ENCODE results near the gene FOXP4.

FOXP4 gene

GRCh38 chr6:41565701-41566100 is 19.5 kb downstream of the FOXP4 start:
- no peak for DNase-seq (ENCODE audit: low spot score)

GRCh38 chr6:41566961-41567360 is 20.8 kb downstream of the FOXP4 start:
- no peak for DNase-seq (ENCODE audit: low spot score)

- DNase-seq (ENCODE audit: low spot score): no peak
Measured at GRCh38 chr6:41567684-41568083, 21.5 kb downstream of the FOXP4 start.

DNA sequence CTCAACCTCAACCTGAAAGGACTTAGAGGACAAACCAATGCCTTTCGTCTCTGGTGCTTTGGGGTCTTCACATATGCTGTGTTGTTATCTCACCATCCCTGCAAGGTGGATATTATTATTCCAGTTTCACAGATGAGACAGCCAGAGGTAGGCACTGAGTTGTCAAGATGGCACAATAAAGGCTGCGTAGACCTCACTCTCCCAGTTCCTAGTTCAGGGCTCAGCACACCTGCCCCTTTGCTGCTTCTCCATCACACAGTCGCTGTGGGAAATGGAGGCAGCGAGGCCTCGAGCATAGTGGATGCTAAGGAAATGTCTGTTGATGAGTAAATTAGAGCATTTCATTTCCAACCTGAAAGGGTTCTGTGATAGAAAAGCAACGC is 22.0 kb downstream of the FOXP4 start:
- DNase-seq (ENCODE audit: low spot score): no peak

GRCh38 chr6:41568585-41569384 is 22.6 kb downstream of the FOXP4 start:
- no peak for DNase-seq (ENCODE audit: low spot score)

GRCh38 chr6:41570259-41570615 is 24.1 kb downstream of the FOXP4 start:
- DNase-seq (ENCODE audit: low spot score): no peak

GRCh38 chr6:41571021-41571780 is 25.0 kb downstream of the FOXP4 start:
- DNase-seq (ENCODE audit: low spot score): no peak

GRCh38 chr6:41572613-41573012 is 26.4 kb downstream of the FOXP4 start:
- no peak for DNase-seq (ENCODE audit: low spot score)

- no peak for DNase-seq (ENCODE audit: low spot score)
Measured at GRCh38 chr6:41573276-41573675, 27.1 kb downstream of the FOXP4 start.

- DNase-seq (ENCODE audit: low spot score): no peak
Measured at GRCh38 chr6:41573985-41574384, 27.8 kb downstream of the FOXP4 start.

GRCh38 chr6:41575598-41575997 is 29.4 kb downstream of the FOXP4 start:
- DNase-seq (ENCODE audit: low spot score): no peak

DNA sequence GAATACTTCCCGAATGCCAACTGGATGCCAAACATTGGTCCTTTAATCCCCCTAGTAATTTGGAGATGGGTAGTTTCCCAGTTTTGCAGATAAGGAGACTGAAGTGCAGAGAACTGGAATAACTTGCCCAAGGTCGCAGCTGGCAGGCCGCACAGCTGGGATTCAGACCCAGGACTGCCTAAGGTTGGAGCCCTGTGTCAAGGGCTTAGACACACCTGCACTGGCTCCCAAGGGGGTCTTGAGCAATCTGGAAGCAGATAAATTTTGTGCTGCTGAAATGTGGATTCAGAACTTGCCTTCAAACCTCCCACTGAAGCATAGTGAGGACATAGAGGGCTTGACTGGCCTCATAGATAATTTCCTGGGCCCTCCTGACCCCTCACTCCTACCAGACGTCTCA is 30.5 kb downstream of the FOXP4 start:
- DNase-seq (ENCODE audit: low spot score): no peak

DNA sequence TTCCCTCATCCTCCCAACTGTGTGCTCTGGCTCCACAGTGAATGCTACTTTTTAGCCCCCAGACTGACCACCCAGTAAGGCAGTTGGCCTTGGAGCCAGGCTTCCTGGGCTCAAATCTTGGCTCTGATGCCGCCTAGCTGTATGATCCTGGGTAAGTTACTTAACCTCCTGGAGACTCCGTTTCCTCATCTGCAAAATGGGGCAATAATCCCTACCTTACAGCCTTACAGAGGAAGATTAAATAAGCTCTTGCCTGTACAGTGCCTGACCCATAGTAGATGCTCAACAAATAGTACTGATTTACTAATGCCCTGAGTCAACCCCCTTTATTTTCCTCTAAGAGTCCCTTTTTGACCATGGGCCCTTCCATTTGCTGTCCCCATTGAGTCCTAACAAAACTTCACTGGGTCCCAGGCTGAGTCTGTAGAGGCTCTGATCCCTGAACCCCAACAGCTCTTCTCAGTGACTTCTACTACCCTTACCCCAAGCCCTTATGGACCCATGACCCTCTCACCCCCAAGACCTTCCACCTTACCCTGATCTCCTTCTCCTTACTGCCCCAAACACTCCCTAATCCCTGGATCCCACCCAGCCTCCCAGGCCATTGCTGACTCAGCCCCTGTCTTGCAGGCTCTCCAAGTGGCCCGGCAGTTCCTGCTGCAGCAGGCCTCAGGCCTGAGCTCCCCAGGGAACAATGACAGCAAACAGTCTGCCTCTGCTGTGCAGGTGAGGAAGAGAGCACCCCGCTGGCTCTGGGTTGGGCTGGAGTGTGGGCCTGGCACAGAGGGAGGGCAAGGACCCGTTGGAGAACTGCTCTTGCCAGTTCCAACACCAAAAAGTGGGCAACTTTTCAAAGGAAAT is 31.4 kb downstream of the FOXP4 start:
- no peak for DNase-seq (ENCODE audit: low spot score)

DNA sequence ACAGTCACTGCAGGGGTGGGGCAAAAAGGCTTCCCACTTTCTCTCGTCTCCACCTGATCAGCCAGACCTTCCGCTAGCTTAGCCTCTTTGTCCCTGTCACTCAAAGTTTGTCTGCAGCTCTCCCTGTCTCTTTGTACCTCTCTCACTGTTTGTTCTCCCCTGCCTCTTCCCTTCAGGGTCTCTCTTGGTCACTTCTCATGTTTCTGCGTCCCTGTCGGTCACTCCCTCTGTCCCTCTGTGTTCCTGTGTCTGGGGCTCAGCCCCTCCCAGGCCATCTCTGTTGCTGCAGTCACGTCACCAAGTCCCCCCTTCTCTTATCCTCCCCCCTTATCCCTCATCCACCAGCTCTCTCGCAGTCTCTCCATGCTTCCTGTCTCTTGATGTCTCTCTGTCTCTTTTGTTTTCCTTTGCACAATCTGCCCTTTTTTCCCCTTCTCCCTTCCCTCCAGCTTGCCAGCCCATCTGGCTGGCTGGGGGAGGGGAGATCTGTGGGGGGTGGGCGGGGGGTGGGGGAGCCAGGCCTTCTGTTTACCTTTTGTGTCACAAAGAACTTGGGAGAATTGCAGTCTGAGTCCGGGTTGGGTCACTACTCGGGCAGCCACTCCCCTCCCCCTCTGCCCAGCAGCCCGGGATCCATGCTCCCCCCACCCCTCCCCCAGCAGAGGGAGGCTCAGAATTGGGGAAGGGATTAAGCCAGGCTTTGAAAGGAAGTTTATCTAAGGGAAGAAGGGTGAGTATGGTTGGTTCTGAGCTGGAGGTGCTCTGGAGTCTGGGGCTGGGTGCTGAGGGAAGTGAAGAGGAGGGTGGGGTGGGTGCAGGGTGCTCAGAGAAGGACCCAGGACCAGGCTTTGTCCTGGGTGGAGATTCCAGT is 32.3 kb downstream of the FOXP4 start:
- no peak for DNase-seq (ENCODE audit: low spot score)

DNA sequence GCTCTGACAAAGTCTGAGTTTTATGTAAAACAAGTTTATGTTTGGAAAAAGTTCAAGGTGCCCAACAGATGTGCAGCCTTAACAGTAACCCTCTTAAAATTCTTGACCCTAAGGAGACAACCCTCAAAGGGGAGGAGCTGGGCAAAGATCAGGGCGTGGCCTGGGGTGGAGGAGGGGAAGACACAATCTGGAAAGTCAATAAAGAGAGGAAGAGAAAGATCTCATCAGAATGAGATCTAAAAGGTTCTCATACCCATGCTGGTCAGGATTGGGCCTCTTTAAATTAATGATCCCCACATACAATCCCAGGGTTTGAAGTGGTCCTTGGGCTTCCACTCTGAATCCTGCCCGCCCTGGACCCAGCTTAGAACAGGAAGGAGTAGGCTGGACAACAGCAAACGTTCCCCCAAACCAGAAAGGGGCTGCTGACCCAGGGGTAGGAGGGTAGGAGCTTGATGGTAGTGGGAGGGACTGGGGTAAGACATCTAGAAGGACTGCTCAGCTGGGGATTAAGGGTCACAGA is 33.0 kb downstream of the FOXP4 start:
- DNase-seq (ENCODE audit: low spot score): no peak

- DNase-seq (ENCODE audit: low spot score): no peak
Measured at GRCh38 chr6:41580690-41581089, 34.5 kb downstream of the FOXP4 start.

DNA sequence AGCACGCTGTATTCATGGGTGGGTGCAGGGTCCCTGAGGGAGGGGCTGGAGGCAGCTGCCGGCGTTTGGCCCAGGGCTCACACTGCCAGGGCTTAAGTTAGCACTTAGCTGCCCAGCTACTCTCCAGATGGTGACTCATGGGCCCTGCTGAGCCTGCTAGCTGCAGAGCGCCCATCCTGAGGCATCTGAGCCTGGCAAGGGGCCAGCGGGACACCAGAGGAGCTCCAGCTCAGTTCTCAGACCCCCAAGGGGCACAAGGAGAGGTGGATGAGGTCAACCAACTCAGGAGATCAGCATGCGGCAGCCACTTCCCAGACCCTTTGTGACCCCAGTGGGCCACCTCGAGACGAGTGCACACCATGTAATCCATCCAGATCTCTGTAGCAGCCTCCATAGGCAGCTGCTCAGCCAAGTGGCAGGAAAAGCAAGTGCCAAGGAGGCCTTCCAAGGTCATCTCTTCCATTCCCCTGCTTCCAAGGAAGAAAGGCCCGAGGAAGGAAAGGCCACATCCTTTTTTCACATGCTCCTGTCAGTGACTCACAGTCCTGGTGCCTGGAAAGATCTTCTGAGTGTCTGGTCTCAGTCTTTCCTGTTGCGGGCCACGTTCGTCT is 35.3 kb downstream of the FOXP4 start:
- DNase-seq (ENCODE audit: low spot score): no peak

- no peak for DNase-seq (ENCODE audit: low spot score)
Measured at GRCh38 chr6:41582540-41582939, 36.4 kb downstream of the FOXP4 start.

DNA sequence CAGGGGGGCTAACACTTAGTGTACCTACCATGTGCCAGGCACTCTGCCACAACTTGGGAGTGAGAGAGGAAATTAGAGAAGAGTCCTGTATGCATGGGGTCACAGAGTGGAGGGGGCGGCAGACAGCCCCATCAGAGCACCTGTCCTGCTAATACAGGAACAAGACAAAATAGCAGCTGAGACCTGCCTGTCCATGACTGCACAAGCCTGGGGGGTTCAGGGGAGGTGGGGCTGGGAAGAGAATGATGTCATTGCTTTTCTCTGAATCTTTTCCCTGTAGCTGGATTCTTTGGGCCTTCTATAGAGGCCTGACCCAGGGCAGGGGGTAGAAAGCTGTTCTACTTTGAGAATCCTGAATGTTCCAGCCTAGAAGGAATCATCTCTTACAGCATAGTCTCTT is 37.4 kb downstream of the FOXP4 start:
- DNase-seq (ENCODE audit: low spot score): no peak

DNA sequence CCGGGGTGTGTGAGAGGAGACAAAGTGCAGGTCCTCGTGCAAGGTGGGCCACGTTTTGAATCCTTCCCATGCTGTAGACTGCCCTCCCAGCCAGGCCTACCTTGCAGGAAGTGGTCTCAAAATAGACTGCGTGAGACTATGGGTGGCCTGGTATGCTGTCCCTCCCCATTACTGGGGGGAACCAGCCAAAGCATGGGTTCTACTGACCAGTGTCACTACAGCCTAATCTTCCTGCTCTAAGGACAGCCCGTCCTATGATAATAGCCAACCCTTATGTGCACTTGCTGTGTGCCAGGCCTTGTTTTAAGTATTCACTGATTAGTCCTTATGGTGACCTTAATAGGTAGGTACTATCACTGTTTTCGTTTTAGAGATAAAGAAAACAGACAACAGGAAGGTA is 38.0 kb downstream of the FOXP4 start:
- no peak for DNase-seq (ENCODE audit: low spot score)

- no peak for DNase-seq (ENCODE audit: low spot score)
Measured at GRCh38 chr6:41584668-41585205, 38.6 kb downstream of the FOXP4 start.
